ENCODE results near the gene FLVCR2.

- TF ChIP-seq, protein P1, sequence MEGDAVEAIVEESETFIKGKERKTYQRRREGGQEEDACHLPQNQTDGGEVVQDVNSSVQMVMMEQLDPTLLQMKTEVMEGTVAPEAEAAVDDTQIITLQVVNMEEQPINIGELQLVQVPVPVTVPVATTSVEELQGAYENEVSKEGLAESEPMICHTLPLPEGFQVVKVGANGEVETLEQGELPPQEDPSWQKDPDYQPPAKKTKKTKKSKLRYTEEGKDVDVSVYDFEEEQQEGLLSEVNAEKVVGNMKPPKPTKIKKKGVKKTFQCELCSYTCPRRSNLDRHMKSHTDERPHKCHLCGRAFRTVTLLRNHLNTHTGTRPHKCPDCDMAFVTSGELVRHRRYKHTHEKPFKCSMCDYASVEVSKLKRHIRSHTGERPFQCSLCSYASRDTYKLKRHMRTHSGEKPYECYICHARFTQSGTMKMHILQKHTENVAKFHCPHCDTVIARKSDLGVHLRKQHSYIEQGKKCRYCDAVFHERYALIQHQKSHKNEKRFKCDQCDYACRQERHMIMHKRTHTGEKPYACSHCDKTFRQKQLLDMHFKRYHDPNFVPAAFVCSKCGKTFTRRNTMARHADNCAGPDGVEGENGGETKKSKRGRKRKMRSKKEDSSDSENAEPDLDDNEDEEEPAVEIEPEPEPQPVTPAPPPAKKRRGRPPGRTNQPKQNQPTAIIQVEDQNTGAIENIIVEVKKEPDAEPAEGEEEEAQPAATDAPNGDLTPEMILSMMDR (IDR thresholded peaks at IDR 0.05; ENCODE audit: poor library complexity, severe bottlenecking) = no peak
- no peak for TF ChIP-seq REST (IDR thresholded peaks at IDR 0.05; ENCODE audit: borderline replicate concordance)
- no peak for TF ChIP-seq EZH2 (IDR thresholded peaks at IDR 0.05; ENCODE audit: borderline replicate concordance, insufficient read depth, low read length, poor library complexity, severe bottlenecking)
- TF ChIP-seq RAD21 (conservative IDR thresholded peaks at IDR 0.05) = no peak
- TF ChIP-seq MXI1 (conservative IDR thresholded peaks at IDR 0.05; ENCODE audit: poor library complexity, severe bottlenecking) = no peak
- TF ChIP-seq EP300 (conservative IDR thresholded peaks at IDR 0.05; ENCODE audit: poor library complexity, severe bottlenecking) = no peak
These were observed 56.4 kb downstream of the FLVCR2 start for GRCh38 chr14:75634848-75635247.

Data from neural cell (in vitro differentiated cells).